GM18502 (cell line): ENCODE data around the gene PRUNE1.
A peak's percentile ranks its signal among the peaks of the same experiment; 100 is the strongest.

Source experiments
- ATAC-seq: cut with Tn5 transposase; IDR thresholded peaks from one replicate; pipeline ENCODE4 v1.9.1; 2021; ENCODE audit warnings: mild to moderate bottlenecking; ENCODE audit not compliant: unreplicated experiment, poor library complexity

Gene PRUNE1

DNA sequence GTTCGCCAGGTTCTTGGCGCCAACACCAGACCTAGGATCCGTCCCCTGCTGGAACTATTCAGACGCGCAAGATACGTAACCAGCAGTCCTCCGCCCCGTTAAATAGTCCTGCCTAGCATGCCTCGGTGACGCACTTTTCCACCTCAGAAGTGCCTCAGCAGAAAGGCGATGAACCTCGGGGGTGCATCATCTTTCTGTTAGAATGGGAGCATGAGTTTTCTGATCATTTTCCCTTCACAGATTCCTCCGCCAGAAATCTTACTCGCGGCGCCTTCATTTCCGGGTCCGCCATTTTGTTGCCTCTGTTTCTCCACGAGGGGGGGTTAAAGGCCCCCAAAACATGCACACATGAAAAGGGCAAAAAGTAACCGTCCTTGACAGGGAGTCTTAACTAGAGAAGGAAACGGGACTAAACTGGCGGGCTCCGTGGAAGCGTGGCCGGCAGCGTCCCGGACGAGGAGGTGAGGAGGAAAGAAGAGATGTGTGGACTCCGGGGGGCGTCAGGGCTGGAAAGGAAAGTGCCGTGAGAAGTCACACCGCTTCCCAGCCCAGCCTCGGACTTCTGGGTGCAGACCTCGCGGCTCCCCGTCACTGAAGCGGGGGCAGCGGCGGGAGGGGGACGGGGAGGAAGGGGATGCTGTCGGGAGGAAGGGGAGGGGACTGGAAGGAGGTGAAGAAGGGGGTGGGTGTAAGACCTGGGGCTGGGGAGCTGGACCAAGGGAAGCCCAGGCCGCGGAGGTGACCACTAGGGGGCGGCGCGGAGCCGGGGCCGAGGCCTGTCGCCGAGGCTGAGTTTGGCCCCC, 62.4 kb downstream of the PRUNE1 start, which contains the start of gene GABPB2:
TSS of gene GABPB2 (plus strand) at position 288 of the 803 bp plus-strand sequence. CDS start 17,429 bp downstream, outside the sequence.
- peak; percentile 68 for ATAC-seq

DNA sequence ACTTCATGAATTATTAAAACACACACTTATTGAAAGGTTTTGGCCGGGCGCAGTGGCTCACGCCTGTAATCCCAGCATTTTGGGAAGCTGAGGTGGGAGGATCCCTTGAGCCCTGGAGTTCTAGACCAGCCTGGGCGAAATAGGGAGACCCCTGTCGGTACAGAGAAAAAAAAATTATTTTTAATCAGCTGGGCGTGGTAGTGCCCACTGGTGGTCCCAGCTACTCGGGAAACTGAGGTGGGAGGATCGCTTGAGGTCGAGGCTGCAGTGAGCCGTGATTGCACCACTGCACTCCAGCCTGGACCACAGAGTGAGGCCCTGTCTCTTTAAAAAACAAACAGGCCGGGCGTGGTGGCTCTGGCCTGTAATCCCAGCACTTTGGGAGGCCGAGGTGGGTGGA, 64.0 kb downstream of the PRUNE1 start:
- ATAC-seq: no peak
